ENCODE data around the gene CALB2.

The CALB2 gene

DNA sequence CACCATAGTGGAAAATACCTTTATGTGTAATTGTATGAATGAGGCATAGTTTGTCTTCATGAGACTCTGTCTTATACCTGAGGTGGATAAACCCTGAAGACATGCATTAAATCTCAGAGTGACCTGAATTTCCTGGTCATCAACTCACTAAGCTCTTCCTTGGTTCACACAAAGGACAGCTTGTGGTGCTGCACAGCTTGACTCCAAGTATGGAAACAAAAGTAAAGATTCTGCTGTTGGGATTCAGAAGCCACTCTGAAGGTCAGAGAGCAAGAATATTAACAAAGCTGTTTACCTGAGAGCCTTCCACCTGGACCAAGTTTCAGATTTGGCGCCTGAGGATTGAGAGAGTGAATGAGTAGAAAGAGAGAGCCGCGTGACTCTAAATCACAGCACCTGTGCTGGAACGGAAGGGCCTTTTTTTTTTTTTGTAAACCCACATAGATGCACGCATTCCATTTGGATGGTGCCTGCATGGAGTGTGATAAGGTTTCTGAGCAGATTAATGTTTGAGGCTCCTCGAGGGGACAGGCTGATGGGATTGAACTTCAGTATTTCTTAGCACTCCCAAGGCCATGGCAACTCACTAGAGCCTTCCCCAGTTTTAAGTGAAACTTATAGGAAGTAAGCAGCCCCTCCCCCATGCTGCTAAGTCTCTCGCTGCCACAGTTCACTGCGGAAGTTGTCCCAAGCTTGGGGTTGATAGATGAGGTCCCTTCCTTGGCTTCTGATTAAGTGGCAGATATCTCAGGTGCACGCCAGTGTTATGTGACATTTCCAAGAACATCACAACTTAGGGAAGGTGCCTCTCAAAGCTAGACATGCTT is 28.7 kb downstream of the CALB2 start:
- Histone ChIP-seq H3K9ac (ENCODE audit: low read depth, low read length) (0 out of 2 replicates have a peak overlapping the region, but pooled peaks have one; percentile 13), H3K27ac (ENCODE audit: low read depth, low read length) (peak overlapping the region; percentile 66), H3K4me1 (ENCODE audit: control insufficient read depth, insufficient read depth, low read length) (peaks cover 33% of the 10 kb centered on the region), H3K9me3 (ENCODE audit: control insufficient read depth, insufficient read depth, low read length) (no peaks in the 10 kb centered on the region), H3K4me3 (ENCODE audit: low read depth, low read length) (0 out of 2 replicates have a peak overlapping the region, but pooled peaks have one; percentile 6), H3K36me3 (ENCODE audit: control insufficient read depth, insufficient read depth, low read length) (no peaks in the 10 kb centered on the region), H3K27me3 (ENCODE audit: control insufficient read depth, insufficient read depth, low read length) (no peaks in the 10 kb centered on the region)

DNA sequence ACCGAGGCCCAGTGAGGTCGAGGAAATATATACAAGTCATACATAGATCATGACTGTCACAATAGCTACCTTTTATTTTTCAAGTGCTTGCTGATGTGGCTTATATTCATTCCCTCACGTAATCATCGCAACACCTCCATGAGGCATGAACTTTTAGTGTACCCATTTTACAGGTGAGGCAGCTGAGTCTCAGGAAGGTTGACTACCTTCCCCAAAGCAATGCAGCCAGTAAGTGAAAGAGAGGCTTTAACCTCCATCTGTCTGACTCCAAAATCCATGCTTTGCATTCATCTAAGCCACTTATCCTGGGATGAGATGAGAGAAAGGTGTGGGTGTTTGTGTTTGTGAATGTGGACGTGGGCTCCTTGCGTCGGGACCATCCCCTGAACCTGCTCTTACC is 30.8 kb downstream of the CALB2 start:
- H3K27ac ChIP-seq (ENCODE audit: low read depth, low read length): no peak overlapping the region
- H3K36me3 ChIP-seq (ENCODE audit: control insufficient read depth, insufficient read depth, low read length): no peaks in the 10 kb centered on the region
- no peaks in the 10 kb centered on the region for H3K9me3 ChIP-seq (ENCODE audit: control insufficient read depth, insufficient read depth, low read length)
- H3K4me1 ChIP-seq (ENCODE audit: control insufficient read depth, insufficient read depth, low read length): peaks cover 33% of the 10 kb centered on the region
- no peak overlapping the region for H3K9ac ChIP-seq (ENCODE audit: low read depth, low read length)
- H3K4me3 ChIP-seq (ENCODE audit: low read depth, low read length): no peak overlapping the region
- H3K27me3 ChIP-seq (ENCODE audit: control insufficient read depth, insufficient read depth, low read length): no peaks in the 10 kb centered on the region

DNA sequence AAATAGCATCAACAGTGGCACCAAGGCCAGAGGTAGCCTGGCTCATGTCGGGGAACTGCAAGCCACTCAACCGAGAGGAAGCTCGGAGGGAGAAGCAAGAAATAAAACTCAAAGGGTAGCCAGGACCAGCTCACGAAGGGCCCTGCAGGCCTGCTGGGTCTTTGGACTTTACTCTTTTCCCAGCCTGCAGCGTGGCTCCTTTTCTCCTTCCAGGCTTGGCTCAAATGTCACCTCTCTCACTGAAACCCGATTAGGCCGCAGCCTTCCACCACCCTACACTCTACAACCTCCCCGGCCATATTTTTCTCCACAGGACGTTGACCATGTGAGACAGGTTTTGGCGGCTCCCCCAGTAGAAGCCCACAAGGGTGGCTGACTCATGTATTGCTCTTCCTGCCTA is 38.1 kb downstream of the CALB2 start:
- no peaks in the 10 kb centered on the region for H3K36me3 ChIP-seq (ENCODE audit: control insufficient read depth, insufficient read depth, low read length)
- H3K9ac ChIP-seq (ENCODE audit: low read depth, low read length): no peak overlapping the region
- no peaks in the 10 kb centered on the region for H3K27me3 ChIP-seq (ENCODE audit: control insufficient read depth, insufficient read depth, low read length)
- H3K27ac ChIP-seq (ENCODE audit: low read depth, low read length): no peak overlapping the region
- H3K9me3 ChIP-seq (ENCODE audit: control insufficient read depth, insufficient read depth, low read length): no peaks in the 10 kb centered on the region
- H3K4me1 ChIP-seq (ENCODE audit: control insufficient read depth, insufficient read depth, low read length): peaks cover 9% of the 10 kb centered on the region
- no peak overlapping the region for H3K4me3 ChIP-seq (ENCODE audit: low read depth, low read length)

DNA sequence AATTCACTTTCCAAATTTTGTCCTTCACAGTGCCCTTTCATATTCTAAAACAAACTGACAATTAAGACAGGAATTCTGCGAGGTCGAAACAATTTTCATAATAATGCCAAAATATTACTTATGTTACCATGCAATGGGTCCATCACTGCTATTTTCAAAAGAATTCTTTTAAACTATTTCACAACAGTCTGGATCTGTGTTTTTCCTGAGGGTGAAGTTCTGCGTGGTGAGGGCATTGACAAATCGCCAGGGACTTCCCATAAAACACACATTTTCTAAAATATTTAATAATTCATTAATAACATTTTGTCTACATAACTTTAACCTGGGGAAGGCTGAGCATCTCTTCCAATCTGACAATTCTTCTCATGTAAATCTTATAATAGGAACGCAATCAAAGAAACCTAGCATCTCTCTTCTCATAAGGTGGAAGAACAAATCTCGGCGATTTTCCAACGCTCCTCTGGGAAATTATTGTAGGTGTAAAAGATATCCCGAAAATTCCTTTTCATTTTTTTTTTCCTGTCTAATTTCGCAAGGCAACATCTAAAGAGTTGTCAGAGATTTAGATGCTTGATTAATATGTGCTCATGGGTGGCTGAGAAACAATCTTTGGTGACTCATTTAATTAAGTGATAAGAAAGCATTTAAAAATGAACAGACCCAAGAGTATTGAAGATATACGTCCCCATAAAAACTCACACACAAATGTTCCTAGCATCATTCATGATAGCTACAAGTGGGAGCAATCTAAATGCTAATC is 41.5 kb downstream of the CALB2 start:
- Histone ChIP-seq H3K27ac (ENCODE audit: low read depth, low read length) (no peak overlapping the region), H3K27me3 (ENCODE audit: control insufficient read depth, insufficient read depth, low read length) (no peaks in the 10 kb centered on the region), H3K9ac (ENCODE audit: low read depth, low read length) (no peak overlapping the region), H3K4me3 (ENCODE audit: low read depth, low read length) (no peak overlapping the region), H3K9me3 (ENCODE audit: control insufficient read depth, insufficient read depth, low read length) (no peaks in the 10 kb centered on the region), H3K36me3 (ENCODE audit: control insufficient read depth, insufficient read depth, low read length) (no peaks in the 10 kb centered on the region), H3K4me1 (ENCODE audit: control insufficient read depth, insufficient read depth, low read length) (peaks cover 9% of the 10 kb centered on the region)

- H3K4me1 ChIP-seq (ENCODE audit: control insufficient read depth, insufficient read depth, low read length): peaks cover 9% of the 10 kb centered on the region
- no peaks in the 10 kb centered on the region for H3K27me3 ChIP-seq (ENCODE audit: control insufficient read depth, insufficient read depth, low read length)
- no peak overlapping the region for H3K27ac ChIP-seq (ENCODE audit: low read depth, low read length)
Observed at GRCh38 chr16:71402007-71402406, 43.5 kb downstream of the CALB2 start.

GRCh38 chr16:71402674-71403073 is 44.2 kb downstream of the CALB2 start:
- peaks cover 9% of the 10 kb centered on the region for H3K4me1 ChIP-seq (ENCODE audit: control insufficient read depth, insufficient read depth, low read length)
- H3K9me3 ChIP-seq (ENCODE audit: control insufficient read depth, insufficient read depth, low read length): no peaks in the 10 kb centered on the region
- H3K27me3 ChIP-seq (ENCODE audit: control insufficient read depth, insufficient read depth, low read length): no peaks in the 10 kb centered on the region
- H3K9ac ChIP-seq (ENCODE audit: low read depth, low read length): no peak overlapping the region
- no peak overlapping the region for H3K4me3 ChIP-seq (ENCODE audit: low read depth, low read length)
- H3K27ac ChIP-seq (ENCODE audit: low read depth, low read length): no peak overlapping the region
- H3K36me3 ChIP-seq (ENCODE audit: control insufficient read depth, insufficient read depth, low read length): no peaks in the 10 kb centered on the region

More at GRCh38 chr16:71402007-71402406, 43.5 kb downstream of the CALB2 start:
- no peaks in the 10 kb centered on the region for H3K9me3 ChIP-seq (ENCODE audit: control insufficient read depth, insufficient read depth, low read length)
- H3K9ac ChIP-seq (ENCODE audit: low read depth, low read length): no peak overlapping the region
- no peak overlapping the region for H3K4me3 ChIP-seq (ENCODE audit: low read depth, low read length)
- no peaks in the 10 kb centered on the region for H3K36me3 ChIP-seq (ENCODE audit: control insufficient read depth, insufficient read depth, low read length)

DNA sequence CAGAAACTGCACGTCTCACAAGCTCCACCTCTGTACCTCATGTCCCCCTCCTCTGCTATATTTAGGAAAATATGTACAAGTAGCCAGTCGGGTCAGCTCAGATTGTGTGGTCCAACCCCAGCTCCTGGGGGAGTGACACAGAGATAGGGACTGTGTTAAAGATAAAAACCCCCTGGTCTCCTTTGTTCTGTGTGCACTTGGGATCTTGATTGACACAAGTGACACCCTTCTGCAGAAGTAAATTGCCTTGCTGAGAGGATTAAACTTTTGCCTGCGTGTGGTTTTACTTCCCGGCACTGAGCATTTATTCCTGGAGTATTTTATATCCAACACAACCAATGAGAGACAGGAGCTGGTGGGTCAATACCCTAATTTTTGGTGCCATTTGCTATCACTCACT is 45.8 kb downstream of the CALB2 start:
- H3K36me3 ChIP-seq (ENCODE audit: control insufficient read depth, insufficient read depth, low read length): no peaks in the 10 kb centered on the region
- H3K27me3 ChIP-seq (ENCODE audit: control insufficient read depth, insufficient read depth, low read length): no peaks in the 10 kb centered on the region
- H3K4me3 ChIP-seq (ENCODE audit: low read depth, low read length): no peak overlapping the region
- no peaks in the 10 kb centered on the region for H3K9me3 ChIP-seq (ENCODE audit: control insufficient read depth, insufficient read depth, low read length)
- peaks cover 9% of the 10 kb centered on the region for H3K4me1 ChIP-seq (ENCODE audit: control insufficient read depth, insufficient read depth, low read length)
- H3K27ac ChIP-seq (ENCODE audit: low read depth, low read length): no peak overlapping the region
- no peak overlapping the region for H3K9ac ChIP-seq (ENCODE audit: low read depth, low read length)

GRCh38 chr16:71406316-71406715 is 47.8 kb downstream of the CALB2 start:
- H3K4me1 ChIP-seq (ENCODE audit: control insufficient read depth, insufficient read depth, low read length): no peaks in the 10 kb centered on the region; the same call in 1 of the 2 replicates
- no peaks in the 10 kb centered on the region for H3K36me3 ChIP-seq (ENCODE audit: control insufficient read depth, insufficient read depth, low read length)
- H3K27me3 ChIP-seq (ENCODE audit: control insufficient read depth, insufficient read depth, low read length): no peaks in the 10 kb centered on the region
- no peak overlapping the region for H3K27ac ChIP-seq (ENCODE audit: low read depth, low read length)
- no peak overlapping the region for H3K4me3 ChIP-seq (ENCODE audit: low read depth, low read length)
- H3K9ac ChIP-seq (ENCODE audit: low read depth, low read length): no peak overlapping the region
- H3K9me3 ChIP-seq (ENCODE audit: control insufficient read depth, insufficient read depth, low read length): no peaks in the 10 kb centered on the region

GRCh38 chr16:71406724-71407123 is 48.2 kb downstream of the CALB2 start:
- Histone ChIP-seq H3K4me3 (ENCODE audit: low read depth, low read length) (no peak overlapping the region), H3K4me1 (ENCODE audit: control insufficient read depth, insufficient read depth, low read length) (no peaks in the 10 kb centered on the region; the same call in 1 of the 2 replicates), H3K36me3 (ENCODE audit: control insufficient read depth, insufficient read depth, low read length) (no peaks in the 10 kb centered on the region), H3K9me3 (ENCODE audit: control insufficient read depth, insufficient read depth, low read length) (no peaks in the 10 kb centered on the region), H3K27ac (ENCODE audit: low read depth, low read length) (no peak overlapping the region), H3K27me3 (ENCODE audit: control insufficient read depth, insufficient read depth, low read length) (no peaks in the 10 kb centered on the region), H3K9ac (ENCODE audit: low read depth, low read length) (no peak overlapping the region)

GRCh38 chr16:71407731-71408130 is 49.2 kb downstream of the CALB2 start:
- no peaks in the 10 kb centered on the region for H3K4me1 ChIP-seq (ENCODE audit: control insufficient read depth, insufficient read depth, low read length)
- no peaks in the 10 kb centered on the region for H3K36me3 ChIP-seq (ENCODE audit: control insufficient read depth, insufficient read depth, low read length)
- H3K9me3 ChIP-seq (ENCODE audit: control insufficient read depth, insufficient read depth, low read length): no peaks in the 10 kb centered on the region
- H3K9ac ChIP-seq (ENCODE audit: low read depth, low read length): no peak overlapping the region
- H3K4me3 ChIP-seq (ENCODE audit: low read depth, low read length): no peak overlapping the region
- no peaks in the 10 kb centered on the region for H3K27me3 ChIP-seq (ENCODE audit: control insufficient read depth, insufficient read depth, low read length)
- no peak overlapping the region for H3K27ac ChIP-seq (ENCODE audit: low read depth, low read length)

GRCh38 chr16:71408536-71408935 is 50.0 kb downstream of the CALB2 start:
- no peaks in the 10 kb centered on the region for H3K36me3 ChIP-seq (ENCODE audit: control insufficient read depth, insufficient read depth, low read length)
- no peaks in the 10 kb centered on the region for H3K27me3 ChIP-seq (ENCODE audit: control insufficient read depth, insufficient read depth, low read length)
- H3K4me1 ChIP-seq (ENCODE audit: control insufficient read depth, insufficient read depth, low read length): no peaks in the 10 kb centered on the region
- no peak overlapping the region for H3K9ac ChIP-seq (ENCODE audit: low read depth, low read length)
- H3K27ac ChIP-seq (ENCODE audit: low read depth, low read length): no peak overlapping the region
- H3K4me3 ChIP-seq (ENCODE audit: low read depth, low read length): no peak overlapping the region
- H3K9me3 ChIP-seq (ENCODE audit: control insufficient read depth, insufficient read depth, low read length): no peaks in the 10 kb centered on the region

All from HUES48 (cell line).